Right lobe of liver (tissue), 4 donors: ENCODE data around the gene COL27A1.

Source experiments
- POLR2A ChIP-seq: fragments of 450-650 bp; IDR thresholded peaks from one replicate; pipeline ENCODE4 v1.6.1; 2017; ENCODE audit warnings: antibody characterized with exemption, mild to moderate bottlenecking
- TF ChIP-seq, protein P1 (sequence below), 4 donors: fragments of 200-600 bp in 3 of 4; fragments of 450-650 bp in 1 of 4; IDR thresholded peaks; one replicate each; pipeline versions ENCODE4 v1.5.1 to v1.8.0; 2016 to 2022; ENCODE audit warnings: antibody characterized with exemption in 4 of 4, mild to moderate bottlenecking in 2 of 4
- donor health status: DM: no; HTN: no; CAD: no.
- donor health status: DM: no; HTN: no; CAD: no.
- donor health status: DM: no; HTN: yes; CAD: no.

DNA sequence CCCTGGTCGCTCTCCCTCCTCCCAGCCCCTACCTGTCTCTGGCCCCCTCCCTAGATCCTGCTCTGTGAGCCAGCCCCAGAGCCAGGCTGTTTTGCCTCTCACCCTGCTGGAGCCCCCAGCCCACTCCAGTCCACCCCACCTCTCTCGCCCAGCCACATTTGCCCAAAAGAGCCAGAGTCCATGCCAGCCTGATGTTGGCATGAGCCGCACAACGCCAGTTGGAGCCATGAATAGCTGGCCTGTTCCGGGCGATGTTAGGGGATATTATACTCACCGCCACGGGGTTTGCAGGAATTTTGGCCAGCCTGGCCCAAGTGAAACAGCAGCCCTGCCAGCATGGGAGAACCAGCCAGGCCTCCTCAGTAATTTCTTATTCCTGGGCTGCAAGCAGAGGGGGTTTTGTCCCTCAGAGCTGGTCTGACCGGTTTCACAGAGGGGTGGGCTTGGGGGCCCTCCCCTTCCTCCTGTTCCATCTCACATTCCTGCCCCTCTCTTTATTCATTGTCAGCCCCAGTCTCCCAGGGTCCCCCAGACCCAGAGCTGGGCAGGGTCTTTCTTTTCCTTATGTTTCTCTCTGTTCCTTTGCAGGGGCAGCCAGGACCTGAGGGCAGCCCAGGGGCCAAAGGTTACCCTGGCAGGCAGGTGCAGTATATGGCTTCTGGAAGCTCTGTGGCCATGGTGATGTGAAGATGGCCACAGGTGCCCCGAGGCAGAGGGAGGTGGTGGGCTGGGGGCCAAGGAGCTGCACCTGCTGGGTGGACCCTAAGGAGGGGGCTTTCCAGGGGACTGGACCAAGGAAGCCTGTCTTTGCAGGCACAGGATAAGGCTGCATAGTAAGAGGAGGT lies 50.1 kb downstream of the COL27A1 start:
- TF ChIP-seq, protein P1, sequence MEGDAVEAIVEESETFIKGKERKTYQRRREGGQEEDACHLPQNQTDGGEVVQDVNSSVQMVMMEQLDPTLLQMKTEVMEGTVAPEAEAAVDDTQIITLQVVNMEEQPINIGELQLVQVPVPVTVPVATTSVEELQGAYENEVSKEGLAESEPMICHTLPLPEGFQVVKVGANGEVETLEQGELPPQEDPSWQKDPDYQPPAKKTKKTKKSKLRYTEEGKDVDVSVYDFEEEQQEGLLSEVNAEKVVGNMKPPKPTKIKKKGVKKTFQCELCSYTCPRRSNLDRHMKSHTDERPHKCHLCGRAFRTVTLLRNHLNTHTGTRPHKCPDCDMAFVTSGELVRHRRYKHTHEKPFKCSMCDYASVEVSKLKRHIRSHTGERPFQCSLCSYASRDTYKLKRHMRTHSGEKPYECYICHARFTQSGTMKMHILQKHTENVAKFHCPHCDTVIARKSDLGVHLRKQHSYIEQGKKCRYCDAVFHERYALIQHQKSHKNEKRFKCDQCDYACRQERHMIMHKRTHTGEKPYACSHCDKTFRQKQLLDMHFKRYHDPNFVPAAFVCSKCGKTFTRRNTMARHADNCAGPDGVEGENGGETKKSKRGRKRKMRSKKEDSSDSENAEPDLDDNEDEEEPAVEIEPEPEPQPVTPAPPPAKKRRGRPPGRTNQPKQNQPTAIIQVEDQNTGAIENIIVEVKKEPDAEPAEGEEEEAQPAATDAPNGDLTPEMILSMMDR (IDR thresholded peaks at IDR 0.05) = no peak
- TF ChIP-seq POLR2A = no peak
